K562 (cell line): ENCODE data around the gene ZMYND19. TPM values are rescaled to one million over a fixed set of nuclear protein-coding genes. Genes with fewer than 3 reads are reported as not detected.

Source experiments
- ATAC-seq: fragments of 200-7000 bp; cut with Tn5 transposase; 3 replicates; pipeline ENCODE4 v1.9.1; 2020; ENCODE audit warnings: moderate library complexity
- BruUV-seq: library from RNA; stranded (reverse); fragments of 400-500 nt; replicated peaks from 2 replicates; lab custom pipeline; 2021; lab: Mats Ljungman, UMichigan
- CTCF ChIA-PET: fragments of 300-600 bp; formaldehyde crosslinking; extraction: SDS; loops from one replicate; lab custom pipeline; 2021; ENCODE audit warnings: low intra/inter-chr PET ratio; lab: Yijun Ruan, JAX
- POLR2A ChIA-PET: fragments of 300-600, 350-650 bp; sonication (Branson Sonifier 250); formaldehyde crosslinking; extraction: SDS; loops from one replicate; lab custom pipeline; 2021; ENCODE audit warnings: antibody characterized with exemption, inconsistent platforms; lab: Yijun Ruan, JAX
- DNase-seq, 4 experiments: peaks; one replicate each; pipeline versions ENCODE4 v3.0.0 to v3.0.0-alpha.2; 2011 to 2018; ENCODE audit warnings: low spot score in 3 of 4, mixed read lengths in 3 of 4; ENCODE audit errors: extremely low read depth in 1 of 4
- FAIRE-seq: peaks from 2 replicates; lab custom pipeline; 2011; peaks lifted over from hg19 to GRCh38; lab: Jason Lieb, UNC
- H2AFZ ChIP-seq: 2 replicates; pipeline ENCODE4 v1.6.0; 2011; ENCODE audit warnings: low read depth, low read length, control low read depth, inconsistent platforms
- H3K27ac ChIP-seq: fragments of 200-600 bp; 3 replicates; pipeline ENCODE4 v1.8.0; 2011; ENCODE audit warnings: low read depth, mild to moderate bottlenecking, control low read depth, inconsistent platforms, low read length, moderate library complexity, mixed read lengths; ENCODE audit errors: extremely low read depth
- H3K27me3 ChIP-seq, 2 experiments: fragments of 300-600 bp in 1 of 2; 2 replicates in 1 of 2; 3 replicates in 1 of 2; pipeline versions ENCODE4 v1.6.0 to v1.8.0; 2011; ENCODE audit warnings: inconsistent platforms in 2 of 2, low read length in 2 of 2, mild to moderate bottlenecking in 1 of 2, mixed read lengths in 1 of 2, moderate library complexity in 1 of 2; ENCODE audit not compliant: control insufficient read depth in 2 of 2, insufficient read depth in 2 of 2
- H3K36me3 ChIP-seq: fragments of 300-600 bp; 3 replicates; pipeline ENCODE4 v1.8.0; 2011; ENCODE audit warnings: mild to moderate bottlenecking, low read length, inconsistent platforms; ENCODE audit not compliant: control insufficient read depth, insufficient read depth
- H3K4me1 ChIP-seq, 2 experiments: fragments of 200-600 bp in 1 of 2; replicated peaks in 1 of 2; 2 replicates in 1 of 2; 3 replicates in 1 of 2; pipeline versions ENCODE4 v1.5.1 to v1.8.0; 2011; ENCODE audit warnings: inconsistent platforms in 2 of 2, low read length in 2 of 2, mild to moderate bottlenecking in 1 of 2, mixed read lengths in 1 of 2, moderate library complexity in 1 of 2; ENCODE audit not compliant: control insufficient read depth in 2 of 2, insufficient read depth in 2 of 2
- H3K4me2 ChIP-seq: 2 replicates; pipeline ENCODE4 v1.6.1; 2011; ENCODE audit warnings: low read length, control low read depth, inconsistent platforms, mixed read lengths; ENCODE audit not compliant: insufficient read depth
- H3K4me3 ChIP-seq: fragments of 200-600 bp; sonication (generic), shearing (Covaris generic); 2 replicates; pipeline ENCODE4 v1.5.1; 2016; ENCODE audit warnings: control low read depth, inconsistent platforms
- H3K79me2 ChIP-seq: fragments of 200-600 bp; 3 replicates; pipeline ENCODE4 v1.8.0; 2011; ENCODE audit warnings: low read length, inconsistent platforms; ENCODE audit not compliant: control insufficient read depth, insufficient read depth
- H3K9ac ChIP-seq, 2 experiments: 2 replicates each; pipeline versions ENCODE4 v1.6.0 to v1.6.1; 2011; ENCODE audit warnings: low read depth in 2 of 2, low read length in 2 of 2, control low read depth in 1 of 2, inconsistent platforms in 1 of 2, mild to moderate bottlenecking in 1 of 2, mixed read lengths in 1 of 2; ENCODE audit not compliant: insufficient read depth in 1 of 2
- H3K9me1 ChIP-seq: one replicate; pipeline ENCODE4 v1.6.0; 2011; ENCODE audit warnings: inconsistent platforms, mild to moderate bottlenecking, low read length, moderate library complexity; ENCODE audit not compliant: control insufficient read depth, insufficient read depth
- H3K9me3 ChIP-seq: replicated peaks from 2 replicates; pipeline ENCODE4 v1.5.1; 2011; ENCODE audit warnings: low read depth, low read length, inconsistent platforms; ENCODE audit not compliant: control insufficient read depth, insufficient read depth
- H4K20me1 ChIP-seq: replicated peaks from 2 replicates; pipeline ENCODE4 v1.6.1; 2011; ENCODE audit warnings: low read length, inconsistent platforms, mixed read lengths; ENCODE audit not compliant: control insufficient read depth, insufficient read depth
- C11orf30 ChIP-seq: fragments of 450-650 bp; IDR thresholded peaks from 2 replicates; pipeline ENCODE4 v1.6.1; 2016; ENCODE audit warnings: low read depth, mild to moderate bottlenecking
- MAFF ChIP-seq: IDR thresholded peaks from 2 replicates; pipeline ENCODE4 v1.6.1; 2012; ENCODE audit warnings: low read length, improper control_type of control experiment
- MAFG ChIP-seq: fragments of 450-650 bp; conservative IDR thresholded peaks from 2 replicates; pipeline ENCODE4 v1.6.1; 2016; ENCODE audit warnings: missing genetic modification characterization, missing compliant biosample characterization
- MAFK ChIP-seq: IDR thresholded peaks from 2 replicates; pipeline ENCODE4 v1.6.1; 2011; ENCODE audit warnings: low read length, improper control_type of control experiment
- PHTF2 ChIP-seq: fragments of 250-450 bp; sonication (Bioruptor Pico); IDR thresholded peaks from 2 replicates; pipeline ENCODE4 v1.5.0; 2021; ENCODE audit warnings: mild to moderate bottlenecking
- ZNF316 ChIP-seq: fragments of 450-650 bp; IDR thresholded peaks from 2 replicates; pipeline ENCODE4 v1.6.1; 2016
- ZNF347 ChIP-seq: fragments of 450-650 bp; formaldehyde crosslinking; IDR thresholded peaks from 2 replicates; pipeline ENCODE4 v1.4.0; 2020; ENCODE audit warnings: low read depth, mild to moderate bottlenecking, moderate library complexity
- WGBS: fragments of 100-300 bp; shearing (Covaris generic); methylation state at CpG from one replicate; pipeline ENCODE4 v1.1.6; 2016; ENCODE audit warnings: low coverage, mixed read lengths; ENCODE audit not compliant: insufficient coverage; ENCODE audit errors: missing lambda C conversion rate; 5-methylcytosine and 5-hydroxymethylcytosine counted together
- in situ Hi-C: fragments of 300-500 bp; cut with MboI; formaldehyde crosslinking; loops from 4 replicates; pipeline ENCODE4 v1.15.0; 2018; ENCODE audit warnings: inconsistent platforms, mixed read lengths
- intact Hi-C: fragments of 100-400 bp; cut with micrococcal nuclease; formaldehyde crosslinking; loops from 2 replicates; pipeline ENCODE4 v1.14.2; 2022
- polyA plus RNA-seq, 8 experiments: library from polyadenylated mRNA; depleted of rRNA in 4 of 8; stranded (reverse) in 5 of 8; unstranded in 3 of 8; fragments of >200 nt; fragmentation: Nextera tagmentation in 2 of 8; fragmentation: Illumina TruSeq in 1 of 8; extraction: Ambion mirVana in 2 of 8; extraction: Trizol in 1 of 8; gene quantifications; 2 replicates each; pipeline versions ENCODE4 v1.2.1 to v1.2.3, GENCODE V29; 2011 to 2014; ENCODE audit warnings: inconsistent platforms in 1 of 8, missing spikeins in 1 of 8
- total RNA-seq, 7 experiments: library from RNA; depleted of rRNA in 6 of 7; stranded (reverse); fragments of >200 nt in 6 of 7; fragmentation: Illumina TruSeq in 2 of 7; extraction: Trizol in 2 of 7; gene quantifications; 2 replicates each; pipeline versions ENCODE4 v1.2.1 to v1.2.3, GENCODE V29; 2011 to 2021; ENCODE audit warnings: low replicate concordance in 1 of 7

Gene ZMYND19
- total and polyA plus RNA-seq, 9 of the 15 experiments (the other 6 are each of a cell fraction or from before 2014, with no cell fraction given), result 1.0 to 86.7 (median 44.0) TPM

DNA sequence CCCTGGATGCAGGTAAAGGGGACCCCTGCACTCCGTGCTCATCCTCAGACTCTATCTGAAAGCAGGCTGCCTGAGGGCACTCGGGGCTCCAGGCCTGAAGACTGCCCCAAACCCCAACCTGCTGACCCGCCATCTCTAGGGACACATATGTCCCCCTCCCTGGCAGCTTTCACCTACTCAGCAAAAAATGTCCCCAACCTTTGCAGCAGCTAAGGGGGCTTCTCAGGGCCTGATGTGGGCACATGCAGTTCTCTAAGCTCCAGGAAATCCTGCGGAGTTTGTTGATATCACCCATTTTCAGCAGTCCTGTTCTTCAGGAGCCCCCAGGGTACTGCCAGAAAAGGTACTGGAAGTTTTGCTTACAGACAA lies 9.4 kb downstream of the ZMYND19 start:
- Histone ChIP-seq H4K20me1 (peaks cover 4% of the 10 kb centered on the region; the same call in 1 of the 2 replicates), H3K4me1 (peaks cover 16 to 59% of the 10 kb centered on the region in 2 experiments), H3K9ac (peak overlapping the region in 1 of 2 experiments; percentile 80; a peak in 2 of 4 replicates), H3K36me3 (peaks cover 75% of the 10 kb centered on the region; the same call in 2 of the 3 replicates), H3K79me2 (peaks cover 28% of the 10 kb centered on the region), H3K27me3 (no peaks in the 10 kb centered on the region), H3K4me3 (no peak overlapping the region), H3K9me1 (peaks cover 8% of the 10 kb centered on the region), H3K4me2 (no peak overlapping the region)
- intact Hi-C loops (loop anchor here (10.0 kb wide), 1 partner anchor 94 kb away; no protein-coding TSS in a partner anchor), in situ Hi-C loops (no loop called here)
- CTCF ChIA-PET, result no interaction called here
- ATAC-seq (no peak), DNase-seq (no peak), FAIRE-seq (no peak)
- POLR2A ChIA-PET, result interaction anchor here (0.6 to 1.5 kb wide), 5 partner anchors 7 to 315 kb away, joined by 3 to 5 read pairs (median 4); partner anchors contain the start of gene ZMYND19
- peak; percentile 67 for TF ChIP-seq MAFG (tag)
- TF ChIP-seq ZNF316, result peak; percentile 79
- peak; percentile 44; the same call in 1 of the 2 replicates for TF ChIP-seq MAFK
- peak; percentile 77 for TF ChIP-seq C11orf30
- TF ChIP-seq ZNF347 (CRISPR knock-in tag), result no peak
- peak; percentile 47 for TF ChIP-seq MAFF
- no peak for TF ChIP-seq PHTF2 (CRISPR knock-in tag)
- TF ChIP-seq, all 486 proteins: peak for 5
- Histone ChIP-seq H3K9me3 (no peaks in the 10 kb centered on the region), H2AFZ (no peak overlapping the region), H3K27ac (no peak overlapping the region)
- no TSS peak for BruUV-seq
- 86% methylated on average over 4 of the region's 4 CpGs for WGBS
